Neutrophil (primary cell): Measurements from ENCODE around the gene COL11A2.
A peak's percentile ranks its signal among the peaks of the same experiment; 100 is the strongest.

ENCODE experiments used
- H3K27ac ChIP-seq: fragments of 200-600 bp; sonication (generic); 2 replicates; pipeline ENCODE4 v1.5.1; 2016; ENCODE audit warnings: mild to moderate bottlenecking, moderate library complexity
- H3K27me3 ChIP-seq: fragments of 200-600 bp; sonication (generic); 2 replicates; pipeline ENCODE4 v1.6.0; 2016; ENCODE audit warnings: mild to moderate bottlenecking
- H3K36me3 ChIP-seq: fragments of 200-600 bp; sonication (generic); 2 replicates; pipeline ENCODE4 v1.5.1; 2017
- H3K4me1 ChIP-seq, 2 experiments: fragments of 200-600 bp in 1 of 2; sonication (generic) in 1 of 2; 1 replicate in 1 of 2; 2 replicates in 1 of 2; pipeline versions ENCODE4 v1.5.1 to v1.6.1; 2013 to 2016; ENCODE audit warnings: low read depth in 1 of 2, low read length in 1 of 2, mild to moderate bottlenecking in 1 of 2, moderate library complexity in 1 of 2; ENCODE audit not compliant: control insufficient read depth in 1 of 2, insufficient read depth in 1 of 2
- H3K4me3 ChIP-seq, 2 experiments: fragments of 200-600 bp in 1 of 2; sonication (generic) in 1 of 2; 1 replicate in 1 of 2; 2 replicates in 1 of 2; pipeline ENCODE4 v1.5.1; 2013 to 2016; ENCODE audit warnings: low read depth in 1 of 2, low read length in 1 of 2, mild to moderate bottlenecking in 1 of 2, moderate library complexity in 1 of 2
- H3K9me3 ChIP-seq: fragments of 200-600 bp; sonication (generic); 2 replicates; pipeline ENCODE4 v1.5.1; 2016
- TF ChIP-seq, protein P1 (sequence below): fragments of 200-600 bp; sonication (generic); IDR thresholded peaks from 2 replicates; pipeline ENCODE4 v1.5.1; 2016; ENCODE audit warnings: antibody characterized with exemption

The COL11A2 gene

DNA sequence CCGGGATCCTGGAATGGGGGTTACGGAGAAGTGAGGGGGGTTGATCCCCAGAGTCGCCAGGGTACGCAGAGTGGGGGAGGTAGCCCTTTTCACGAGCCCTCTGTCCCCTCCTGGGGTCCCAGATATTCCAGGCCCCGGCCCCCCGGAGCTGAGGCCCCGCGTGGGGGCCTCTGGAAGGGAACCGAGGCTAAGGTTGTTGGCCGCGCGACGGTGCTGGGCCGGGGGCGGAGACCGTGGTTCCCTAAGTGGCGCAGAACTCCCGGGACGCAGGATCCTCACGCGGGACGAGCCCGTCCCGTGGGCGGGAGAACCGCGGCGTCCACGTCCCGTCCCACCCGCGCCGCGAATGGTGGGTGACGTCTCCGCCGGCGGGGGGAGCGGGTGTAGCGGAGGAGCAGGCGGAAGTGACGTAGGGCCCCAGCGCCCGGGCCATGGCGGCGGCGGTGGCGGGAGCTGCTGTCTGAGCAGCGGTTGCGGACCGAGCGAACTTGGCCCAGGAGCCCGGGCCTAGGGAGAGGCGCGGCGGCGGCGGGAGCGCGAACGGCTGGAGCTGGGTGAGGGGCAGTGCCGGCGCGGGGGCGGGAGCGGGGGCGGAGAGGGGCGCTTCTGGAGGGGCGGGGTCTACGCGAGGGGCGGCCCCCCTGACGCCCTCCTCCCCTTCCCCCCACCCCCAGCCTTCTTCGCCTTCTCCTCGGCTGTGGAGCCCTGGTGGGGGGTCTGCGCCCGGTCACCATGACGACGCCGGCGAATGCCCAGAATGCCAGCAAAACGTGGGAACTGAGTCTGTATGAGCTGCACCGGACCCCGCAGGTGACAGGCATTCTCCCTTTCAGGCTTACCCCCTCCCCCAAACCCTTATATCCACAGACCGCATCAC is 16.1 kb upstream of the COL11A2 start, which contains the start of gene RING1:
TSS of gene RING1 (plus strand) at position 410 of the 877 bp plus-strand sequence. CDS start at position 733, 323 bp downstream.
- Histone ChIP-seq H3K27ac (peak within 1 kb of the TSS; percentile 83), H3K9me3 (no peaks in the 10 kb centered on the region), H3K4me1 (peaks cover 35 to 43% of the 10 kb centered on the region in 2 experiments)

DNA sequence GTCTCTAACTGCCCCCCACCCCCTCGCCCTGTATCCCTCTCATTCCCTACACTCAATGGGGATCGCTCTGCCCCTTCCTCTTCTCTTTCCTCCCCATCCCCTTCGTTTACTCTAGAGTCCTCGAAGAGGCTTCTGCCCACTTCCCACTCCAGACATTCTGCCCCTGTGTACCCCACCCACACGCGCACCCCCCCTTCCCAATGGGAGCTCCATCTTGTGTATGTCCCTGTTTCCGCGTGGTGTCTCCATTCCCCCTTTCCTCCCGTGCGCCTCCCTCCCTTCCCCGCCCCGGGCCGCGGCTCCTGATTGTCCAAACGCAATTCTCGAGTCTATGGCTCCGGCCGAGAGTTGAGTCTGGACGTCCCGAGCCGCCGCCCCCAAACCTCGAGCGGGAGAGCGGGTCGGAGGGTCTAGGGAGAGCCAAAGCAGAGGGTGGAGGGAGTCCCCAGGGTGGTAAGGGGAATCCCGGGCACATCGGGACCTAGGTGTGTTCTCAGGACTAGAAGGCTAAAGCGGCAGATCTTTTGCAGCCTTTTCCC is 15.4 kb upstream of the COL11A2 start:
- H3K27me3 ChIP-seq, result peaks cover 27% of the 10 kb centered on the region
- peaks cover 28 to 36% of the 10 kb centered on the region in 2 experiments for H3K4me1 ChIP-seq
- H3K36me3 ChIP-seq, result peaks cover 22% of the 10 kb centered on the region
- peak overlapping the region; percentile 88 for H3K4me3 ChIP-seq
- no peaks in the 10 kb centered on the region for H3K9me3 ChIP-seq
- TF ChIP-seq, protein P1, sequence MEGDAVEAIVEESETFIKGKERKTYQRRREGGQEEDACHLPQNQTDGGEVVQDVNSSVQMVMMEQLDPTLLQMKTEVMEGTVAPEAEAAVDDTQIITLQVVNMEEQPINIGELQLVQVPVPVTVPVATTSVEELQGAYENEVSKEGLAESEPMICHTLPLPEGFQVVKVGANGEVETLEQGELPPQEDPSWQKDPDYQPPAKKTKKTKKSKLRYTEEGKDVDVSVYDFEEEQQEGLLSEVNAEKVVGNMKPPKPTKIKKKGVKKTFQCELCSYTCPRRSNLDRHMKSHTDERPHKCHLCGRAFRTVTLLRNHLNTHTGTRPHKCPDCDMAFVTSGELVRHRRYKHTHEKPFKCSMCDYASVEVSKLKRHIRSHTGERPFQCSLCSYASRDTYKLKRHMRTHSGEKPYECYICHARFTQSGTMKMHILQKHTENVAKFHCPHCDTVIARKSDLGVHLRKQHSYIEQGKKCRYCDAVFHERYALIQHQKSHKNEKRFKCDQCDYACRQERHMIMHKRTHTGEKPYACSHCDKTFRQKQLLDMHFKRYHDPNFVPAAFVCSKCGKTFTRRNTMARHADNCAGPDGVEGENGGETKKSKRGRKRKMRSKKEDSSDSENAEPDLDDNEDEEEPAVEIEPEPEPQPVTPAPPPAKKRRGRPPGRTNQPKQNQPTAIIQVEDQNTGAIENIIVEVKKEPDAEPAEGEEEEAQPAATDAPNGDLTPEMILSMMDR, result no peak
- H3K27ac ChIP-seq, result peak overlapping the region; percentile 83

More for the DNA sequence above, 16.1 kb upstream of the COL11A2 start, which contains the start of gene RING1:
- Histone ChIP-seq H3K36me3 (peaks cover 15% of the 10 kb centered on the region), H3K27me3 (peaks cover 34% of the 10 kb centered on the region), H3K4me3 (peak within 1 kb of the TSS; percentile 88)
- TF ChIP-seq, protein P1, result peak; percentile 63

DNA sequence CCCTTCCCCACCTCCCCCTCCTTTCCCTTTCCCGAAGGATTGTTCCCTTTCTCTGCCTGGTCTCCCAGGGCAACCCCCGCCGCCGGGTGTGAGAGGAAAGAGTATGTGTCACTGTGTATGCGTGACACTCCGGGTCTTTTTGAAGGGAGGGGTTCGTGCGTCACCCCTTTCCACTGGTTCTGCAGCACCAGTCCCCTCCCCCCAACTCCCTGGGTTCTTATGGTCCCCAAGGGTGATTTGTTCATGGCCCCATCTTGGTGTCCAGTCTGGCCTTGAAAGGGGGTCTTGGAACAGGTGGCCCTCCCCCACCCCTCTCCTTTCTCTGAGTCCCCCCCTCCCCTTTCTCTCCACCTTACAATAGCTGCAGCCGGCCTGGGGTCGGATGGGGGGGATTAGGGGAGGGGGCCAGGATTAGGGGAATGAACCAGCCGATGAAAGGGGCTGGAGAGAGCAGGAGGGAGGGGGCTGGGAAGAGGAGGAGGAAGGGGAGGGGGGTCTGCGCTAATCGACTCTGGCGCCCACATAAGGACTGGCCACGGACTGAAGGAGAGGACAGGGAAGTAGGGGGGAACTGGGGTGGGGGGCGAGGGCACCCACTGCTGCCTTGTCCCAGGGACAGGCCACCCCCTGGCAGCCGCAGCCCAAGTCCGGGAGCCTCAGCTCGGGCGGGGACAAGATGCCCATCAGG is 14.7 kb upstream of the COL11A2 start:
- TF ChIP-seq, protein P1, result no peak
- Histone ChIP-seq H3K27ac (no peak overlapping the region), H3K4me3 (peak overlapping the region; percentile 88), H3K36me3 (peaks cover 25% of the 10 kb centered on the region), H3K9me3 (no peaks in the 10 kb centered on the region), H3K4me1 (peaks cover 28 to 38% of the 10 kb centered on the region in 2 experiments), H3K27me3 (peaks cover 21% of the 10 kb centered on the region)

DNA sequence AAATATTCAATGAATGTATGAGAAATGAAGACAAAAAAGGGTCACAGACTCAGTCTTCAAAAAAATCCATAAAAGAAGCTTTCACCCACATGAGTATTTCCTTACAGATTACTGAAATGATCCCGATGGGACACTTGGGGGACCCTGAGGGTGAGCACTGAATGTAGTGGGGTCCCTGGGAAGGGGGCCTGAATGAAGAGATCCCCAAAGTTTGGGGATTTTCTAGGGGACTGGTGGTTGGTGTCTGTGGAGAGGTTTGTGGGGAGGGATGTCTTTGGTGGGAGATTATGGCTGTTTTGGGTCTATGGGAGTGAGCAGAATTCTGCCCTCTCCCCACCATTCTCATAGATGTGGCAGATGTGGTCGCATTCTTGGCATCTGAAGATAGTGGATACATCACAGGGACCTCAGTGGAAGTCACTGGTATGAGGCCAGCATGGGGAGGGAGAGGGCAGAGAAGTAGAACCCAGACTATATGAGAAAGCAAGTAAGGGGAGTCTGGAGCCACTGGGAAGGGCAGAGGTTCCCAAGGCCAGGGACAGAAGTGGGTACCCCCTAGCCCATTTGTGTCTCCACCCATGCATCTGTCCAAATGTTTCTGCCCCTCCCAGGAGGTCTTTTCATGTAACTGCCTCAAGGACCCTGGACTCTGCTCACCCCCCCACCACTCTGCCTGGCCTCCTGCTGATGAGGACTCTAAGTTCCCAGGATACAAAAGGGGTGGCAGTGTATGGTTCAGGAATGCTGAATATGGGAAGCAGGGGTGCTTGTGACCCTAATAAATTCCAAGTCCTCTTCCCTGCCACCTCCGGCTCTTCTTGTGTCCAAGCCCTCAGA is 14.0 kb upstream of the COL11A2 start:
- H3K4me1 ChIP-seq, result peaks cover 36 to 46% of the 10 kb centered on the region in 2 experiments
- H3K36me3 ChIP-seq, result peaks cover 23% of the 10 kb centered on the region
- TF ChIP-seq, protein P1, result no peak
- peaks cover 21% of the 10 kb centered on the region for H3K27me3 ChIP-seq
- no peak overlapping the region for H3K27ac ChIP-seq
- H3K9me3 ChIP-seq, result no peaks in the 10 kb centered on the region
- no peak overlapping the region for H3K4me3 ChIP-seq
